ENCODE results near the gene WFIKKN2.
"Not testable (repeated sequence)": the region's sequence is repeated elsewhere in the genome, so short reads cannot be mapped to it uniquely, and the experiment has no call there.

The WFIKKN2 gene

GRCh38 chr17:50877042-50877441 lies 41.7 kb downstream of the WFIKKN2 start:
- DNase-seq (ENCODE audit: low spot score), result not testable (repeated sequence)

DNA sequence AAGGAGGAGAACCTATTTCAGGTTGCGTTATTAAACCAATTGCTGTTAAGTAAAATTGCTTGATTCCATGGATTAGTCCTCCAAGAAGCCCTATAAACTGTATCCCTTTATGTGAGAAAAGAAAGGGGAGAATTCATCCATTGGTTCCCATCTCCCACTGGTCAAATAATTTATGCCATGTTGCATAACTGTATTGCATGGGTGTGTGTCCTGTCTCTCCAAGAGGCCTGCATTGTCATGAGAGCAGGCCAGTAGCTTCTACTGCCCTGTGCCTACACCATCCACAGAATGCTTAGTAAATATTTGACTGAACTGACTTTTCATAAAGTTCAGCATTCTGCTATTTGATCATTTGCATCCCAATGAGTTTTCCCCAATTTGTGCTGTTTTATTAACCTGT lies 42.5 kb downstream of the WFIKKN2 start:
- DNase-seq (ENCODE audit: low spot score), result no peak

DNA sequence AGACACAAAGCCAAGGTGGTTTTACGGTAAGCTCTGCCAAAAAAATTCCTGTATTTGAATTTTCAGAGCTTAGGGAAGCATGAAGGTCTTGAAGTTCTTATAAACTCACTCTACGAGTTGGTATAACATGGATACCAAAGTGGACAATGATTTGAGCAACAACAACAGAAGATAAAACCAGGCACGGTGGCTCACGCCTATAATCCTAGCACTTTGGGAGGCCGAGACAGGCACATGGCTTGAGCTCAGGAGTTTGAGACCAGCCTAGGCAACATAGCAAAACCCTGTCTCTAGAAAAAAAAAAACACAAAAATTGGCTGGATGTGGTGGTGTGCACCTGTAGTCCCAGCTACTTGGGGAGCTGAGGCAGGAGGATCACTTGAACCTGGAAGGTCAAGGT lies 43.7 kb downstream of the WFIKKN2 start:
- DNase-seq (ENCODE audit: low spot score), result no peak

DNA sequence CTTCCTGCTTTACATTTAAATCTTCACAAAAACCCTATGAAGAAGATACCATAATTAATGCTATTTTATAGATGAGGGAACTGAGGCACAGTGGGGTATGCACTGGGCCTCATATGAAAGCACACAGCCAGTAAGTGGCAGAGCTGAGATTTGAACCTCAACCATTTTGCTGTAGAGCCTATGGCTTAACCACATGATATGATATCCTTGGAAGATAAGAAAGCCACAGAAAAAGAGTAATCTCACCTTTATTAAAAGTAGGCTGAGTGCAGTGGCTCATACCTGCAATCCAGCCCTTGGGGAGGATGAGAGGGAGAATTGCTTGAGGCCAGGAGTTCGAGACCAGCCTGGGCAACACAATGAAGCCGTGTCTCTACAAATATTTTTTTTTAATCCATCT lies 45.8 kb downstream of the WFIKKN2 start:
- no peak for DNase-seq (ENCODE audit: low spot score)

DNA sequence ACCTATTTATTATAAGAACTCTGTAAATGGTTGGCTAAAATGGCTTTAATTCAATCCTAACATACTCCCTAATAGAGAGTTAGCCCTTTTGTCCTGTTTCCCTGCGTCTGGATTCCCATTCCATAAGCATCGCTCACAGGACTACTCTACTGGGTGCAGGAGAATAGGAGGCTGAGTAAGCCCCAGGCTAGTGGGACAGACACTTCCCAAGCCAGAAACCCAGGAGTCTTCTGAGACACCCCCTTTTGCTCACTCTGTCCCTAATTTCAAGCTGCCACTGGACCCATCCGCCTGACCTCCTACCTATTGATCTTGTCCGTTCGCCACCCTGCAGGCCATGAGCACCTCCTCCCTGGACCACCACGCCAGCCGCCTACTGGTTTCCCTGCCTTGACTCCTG lies 47.5 kb downstream of the WFIKKN2 start:
- no peak for DNase-seq (ENCODE audit: low spot score)

DNA sequence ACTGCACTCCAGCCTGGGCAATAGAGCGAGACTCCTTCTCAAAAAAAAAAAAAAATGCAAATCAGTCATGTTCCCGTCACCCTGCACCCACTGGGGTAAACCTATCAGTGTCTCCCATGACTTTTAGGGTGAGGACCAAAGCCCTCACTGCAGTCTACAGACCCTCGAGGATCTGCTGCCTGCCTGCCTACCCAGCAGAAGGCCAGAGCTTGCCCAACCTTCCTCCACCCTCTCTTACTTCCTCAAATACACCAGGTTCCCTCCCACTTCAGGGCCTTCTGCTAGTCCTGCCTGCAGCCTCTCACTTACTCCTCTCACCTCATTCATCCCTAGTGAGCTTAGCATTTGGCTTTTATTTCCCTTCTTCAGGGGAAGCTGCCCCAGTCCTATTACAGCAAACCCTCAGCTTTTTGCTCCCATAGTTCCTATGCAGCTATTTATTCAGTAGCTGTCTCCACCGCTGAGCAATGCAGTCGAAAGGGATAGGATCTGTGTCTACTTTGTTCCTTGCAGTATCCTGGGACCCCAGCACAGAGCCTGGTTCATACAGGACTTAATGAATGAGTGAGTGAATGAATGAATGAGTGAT lies 48.6 kb downstream of the WFIKKN2 start:
- no peak for DNase-seq (ENCODE audit: low spot score)

DNA sequence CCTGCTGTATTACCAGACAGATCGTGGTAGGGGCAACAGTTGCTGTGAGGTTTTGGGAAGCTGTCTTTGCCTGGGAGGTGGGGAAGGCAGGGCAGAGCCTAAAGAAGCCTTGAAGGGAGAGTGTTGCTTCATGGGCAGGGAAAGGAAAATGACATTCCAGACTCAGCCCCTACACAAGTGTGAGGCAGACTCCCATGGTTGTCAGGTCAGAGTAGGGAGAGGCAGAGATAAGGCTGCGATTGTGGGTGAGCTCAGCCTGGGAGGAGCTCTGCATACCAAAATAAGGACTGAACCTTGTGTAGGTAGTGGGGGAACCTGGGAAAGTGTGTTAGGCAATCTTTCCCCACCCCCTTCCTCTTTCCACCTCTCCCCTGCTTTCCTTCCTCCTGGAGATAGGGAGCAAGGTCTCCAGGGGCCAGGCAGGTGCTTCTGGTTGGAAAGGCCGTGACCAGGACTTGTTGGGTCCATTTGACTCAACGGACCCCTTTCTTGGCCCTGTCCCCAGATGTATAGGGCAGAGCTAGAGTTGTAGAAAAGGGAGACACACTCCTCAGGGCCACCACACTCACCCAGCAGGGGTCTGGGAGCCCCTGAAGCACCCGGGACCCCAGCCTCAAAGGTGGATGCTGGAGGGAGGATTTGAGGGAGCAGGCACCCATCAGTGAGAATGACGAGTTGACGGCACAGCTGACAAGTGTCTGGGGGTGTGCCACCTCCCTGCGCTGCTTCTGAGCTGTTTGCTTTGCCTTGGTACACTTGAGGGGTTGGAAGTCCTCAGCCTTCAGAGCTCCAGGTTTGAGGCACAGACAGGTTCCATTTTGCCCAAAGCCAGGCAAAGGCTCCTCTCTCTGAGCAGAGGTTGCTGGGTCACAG lies 49.3 kb downstream of the WFIKKN2 start:
- DNase-seq (ENCODE audit: low spot score), result no peak

DNA sequence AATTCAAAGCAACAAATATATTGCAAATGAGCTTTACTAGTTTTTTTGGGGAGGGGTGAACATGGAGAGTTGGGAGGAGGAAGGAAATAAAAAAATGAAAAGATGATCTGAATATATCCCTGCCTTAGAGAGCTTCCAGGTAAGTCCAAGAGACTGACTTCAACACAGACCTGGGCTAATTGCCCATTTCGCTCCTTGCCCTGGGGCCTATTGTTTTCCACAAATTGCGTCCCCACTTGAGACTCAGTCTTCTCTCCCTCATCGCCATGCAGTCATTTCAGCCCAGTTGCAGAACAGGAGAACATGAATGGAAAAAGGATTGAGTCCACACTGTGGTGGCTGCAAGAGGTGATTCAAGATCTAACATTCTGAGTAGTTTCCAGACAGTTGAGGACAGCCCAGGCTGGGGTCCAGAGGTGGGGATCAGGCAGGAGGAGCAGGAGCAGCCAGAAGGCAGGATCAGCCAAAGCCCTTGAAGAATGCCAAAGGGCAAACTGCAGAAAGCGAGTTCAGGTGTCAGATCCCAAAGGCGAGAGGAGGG lies 52.4 kb downstream of the WFIKKN2 start:
- DNase-seq (ENCODE audit: low spot score), result no peak

- no peak for DNase-seq (ENCODE audit: low spot score)
These were observed 54.2 kb downstream of the WFIKKN2 start for GRCh38 chr17:50889528-50890118.

GRCh38 chr17:50890675-50891516 lies 55.5 kb downstream of the WFIKKN2 start:
- no peak for DNase-seq (ENCODE audit: low spot score)

DNA sequence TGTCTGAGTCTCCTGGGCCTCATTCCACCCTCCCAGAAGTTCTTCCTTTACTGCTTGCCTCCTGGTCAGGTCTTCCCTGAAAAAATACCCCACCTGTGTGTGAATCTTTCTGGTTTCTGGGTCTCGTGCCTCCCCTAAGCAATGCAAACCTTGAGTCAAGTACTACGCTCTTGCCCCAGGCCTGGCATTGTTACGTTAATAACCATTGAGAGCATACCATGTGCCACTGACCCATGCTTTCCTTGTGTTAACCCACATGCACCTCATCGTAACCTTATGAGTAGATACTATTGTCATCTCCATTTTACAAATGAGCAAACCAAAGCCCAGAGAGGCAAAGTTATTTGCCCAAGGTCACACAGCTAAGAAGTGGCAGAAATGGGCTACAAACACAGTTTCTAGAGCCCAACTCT lies 56.2 kb downstream of the WFIKKN2 start:
- DNase-seq (ENCODE audit: low spot score), result no peak
